Uterus (tissue), 2 donors: ENCODE measurements around the gene ANKMY2.

Source experiments
- CTCF ChIP-seq, 4 experiments: fragments of 200-600 bp in 2 of 4; fragments of 450-650 bp in 2 of 4; sonication (generic) in 2 of 4; IDR thresholded peaks; one replicate each; pipeline ENCODE4 v1.5.1; 2016 to 2019; ENCODE audit warnings: antibody characterized with exemption in 4 of 4, mild to moderate bottlenecking in 2 of 4, moderate library complexity in 1 of 4
- POLR2A ChIP-seq, 2 donors: fragments of 450-650 bp; IDR thresholded peaks; one replicate each; pipeline ENCODE4 v1.6.1; 2016; ENCODE audit warnings: antibody characterized with exemption in 2 of 2, mild to moderate bottlenecking in 1 of 2, moderate library complexity in 1 of 2

GRCh38 chr7:16675277-16675676 is 29.7 kb upstream of the ANKMY2 start:
- TF ChIP-seq POLR2A (IDR thresholded peaks at IDR 0.05) (no peak), CTCF (IDR thresholded peaks at IDR 0.05) (no peak)
